Measurements from ENCODE around the gene ZHX3.
"Not testable (repeated sequence)": the region's sequence is repeated elsewhere in the genome, so short reads cannot be mapped to it uniquely, and the experiment has no call there.

Gene ZHX3

DNA sequence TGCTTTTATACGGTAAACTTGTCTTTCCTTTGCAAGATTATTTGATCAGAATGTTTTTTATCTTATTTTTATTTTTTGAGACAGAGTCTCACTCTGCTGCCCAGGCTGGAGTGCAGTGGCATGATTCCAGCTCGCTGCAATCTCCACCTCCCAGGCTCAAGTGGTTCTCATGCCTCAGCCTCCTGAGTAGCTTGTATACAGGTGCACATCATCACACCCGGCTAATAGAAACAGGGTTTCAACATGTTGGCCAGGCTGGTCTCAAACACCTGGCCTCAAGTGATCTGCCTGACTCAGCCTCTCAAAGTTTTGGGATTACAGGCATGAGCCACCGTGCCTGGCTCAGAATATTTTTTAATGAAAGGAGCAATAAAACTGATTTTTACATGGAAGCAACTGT, 14.2 kb upstream of the ZHX3 start:
- no peak for DNase-seq (ENCODE audit: low read depth, low spot score)

DNA sequence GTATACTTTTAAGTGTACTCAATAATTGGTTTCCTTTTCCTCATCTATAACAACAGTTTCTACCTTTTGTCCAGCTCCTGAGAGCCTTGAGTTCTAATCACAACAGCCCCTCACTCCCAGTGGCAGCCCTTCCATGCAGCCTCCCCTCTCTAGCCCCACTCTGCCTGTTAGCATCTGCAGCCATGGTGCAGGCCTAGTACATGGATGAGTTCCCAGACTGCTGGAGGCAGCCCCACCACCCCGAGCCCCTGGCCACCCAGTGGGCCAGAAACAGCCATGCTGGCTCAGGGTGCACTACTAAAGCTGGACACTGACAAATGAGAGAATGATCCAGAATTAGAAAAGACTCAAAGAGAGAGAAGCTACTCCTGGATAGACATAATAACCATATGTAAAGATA, 13.4 kb upstream of the ZHX3 start:
- DNase-seq (ENCODE audit: low read depth, low spot score) = no peak

DNA sequence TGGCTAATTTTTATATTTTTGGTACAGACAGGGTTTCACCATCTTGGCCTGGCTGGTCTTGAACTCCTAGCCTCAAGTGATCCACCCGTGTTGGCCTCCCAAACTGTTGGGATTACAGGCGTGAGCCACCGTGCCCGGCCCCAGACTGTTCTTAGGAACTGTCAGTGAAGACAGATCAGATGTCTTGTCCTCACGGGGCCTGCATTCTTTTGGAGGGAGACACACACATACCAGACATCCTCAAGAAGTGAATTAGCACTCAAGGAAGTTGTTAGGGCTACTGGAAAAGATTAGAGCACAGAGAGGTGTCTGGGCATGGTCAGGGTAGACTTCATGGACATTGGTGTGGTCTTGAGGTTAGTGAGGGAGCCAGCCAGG, 12.8 kb upstream of the ZHX3 start:
- DNase-seq (ENCODE audit: low read depth, low spot score) = no peak

DNA sequence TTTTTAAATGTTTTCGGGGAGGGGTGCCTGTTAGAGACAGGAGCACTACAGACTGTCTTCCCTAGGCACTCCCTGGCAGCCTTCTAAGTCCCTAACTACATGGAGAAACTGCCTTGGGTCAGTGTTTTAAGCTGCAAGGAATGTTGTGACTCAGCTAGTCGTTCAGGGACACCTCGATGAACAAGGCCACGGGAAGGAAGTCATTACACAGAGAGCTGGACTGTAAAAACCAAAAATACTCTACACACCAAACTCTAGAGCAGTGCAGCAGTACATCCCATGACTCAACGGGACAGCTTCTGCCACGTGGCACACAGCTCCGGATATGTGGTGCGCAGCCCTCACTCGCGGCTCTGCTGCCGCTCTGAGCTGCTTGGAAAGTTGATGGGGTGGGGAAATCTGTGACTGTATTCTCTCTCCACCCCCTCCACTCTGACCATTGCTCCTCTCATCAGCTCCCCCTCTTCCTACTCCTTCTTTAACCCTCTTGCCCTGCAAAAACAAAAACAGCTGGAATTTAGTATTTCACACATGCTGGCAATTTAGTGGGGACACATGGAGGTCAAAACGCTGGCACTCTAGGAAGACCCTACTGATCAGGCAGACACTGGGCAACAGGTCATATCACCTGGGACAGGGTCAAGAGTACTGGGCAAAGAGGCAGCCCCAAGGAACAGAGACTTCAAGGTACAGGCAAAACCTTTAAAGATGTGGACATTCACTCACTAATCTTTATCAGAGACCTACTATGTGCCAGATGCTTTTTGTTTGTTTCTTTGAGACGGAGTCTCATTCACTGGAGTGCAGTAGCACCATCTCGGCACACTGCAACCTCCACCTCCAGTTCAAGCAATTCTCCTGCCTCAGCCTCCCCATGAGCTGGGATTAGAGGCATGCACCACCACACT, 12.2 kb upstream of the ZHX3 start:
- DNase-seq (ENCODE audit: low read depth, low spot score) = peak; percentile 30

DNA sequence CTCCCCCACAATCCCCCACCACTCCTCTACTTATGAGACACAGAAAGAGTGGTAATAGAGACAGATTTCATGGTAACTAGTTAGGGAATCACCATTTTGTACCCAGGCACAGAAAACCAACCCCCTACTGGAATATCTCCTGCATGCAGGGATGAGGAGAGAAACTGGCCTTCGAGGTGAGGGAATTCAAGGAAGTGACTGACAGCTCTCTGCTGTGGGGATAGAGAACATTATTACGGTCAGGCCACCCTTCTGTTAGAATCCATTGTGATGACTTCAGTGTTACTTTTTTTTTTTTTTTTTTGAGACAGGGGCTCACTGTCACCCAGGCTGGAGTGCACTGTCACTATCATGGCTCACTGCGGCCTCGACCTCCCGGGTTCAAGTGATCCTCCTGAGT, 9.6 kb upstream of the ZHX3 start:
- DNase-seq (ENCODE audit: low read depth, low spot score) = no peak

DNA sequence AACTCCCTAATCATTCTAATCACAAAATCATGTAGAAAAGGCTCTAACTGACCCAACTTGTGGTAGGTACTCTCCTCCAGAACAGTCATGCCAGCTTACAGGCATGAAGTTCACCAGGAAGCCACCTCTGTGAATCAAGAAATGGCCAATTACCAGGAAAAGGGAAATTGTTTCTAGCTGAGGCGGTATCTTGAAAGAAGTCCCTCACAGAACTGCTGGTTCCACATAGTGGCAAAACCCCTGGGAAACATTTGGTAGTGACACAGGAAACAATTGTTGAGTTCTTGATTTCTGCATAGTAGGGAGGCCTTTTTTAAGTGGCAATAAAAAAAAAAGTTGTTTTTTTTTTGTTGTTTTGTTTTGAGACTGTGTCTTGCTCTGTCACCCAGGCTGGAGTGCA, 3.4 kb upstream of the ZHX3 start:
- DNase-seq (ENCODE audit: low read depth, low spot score) = no peak

DNA sequence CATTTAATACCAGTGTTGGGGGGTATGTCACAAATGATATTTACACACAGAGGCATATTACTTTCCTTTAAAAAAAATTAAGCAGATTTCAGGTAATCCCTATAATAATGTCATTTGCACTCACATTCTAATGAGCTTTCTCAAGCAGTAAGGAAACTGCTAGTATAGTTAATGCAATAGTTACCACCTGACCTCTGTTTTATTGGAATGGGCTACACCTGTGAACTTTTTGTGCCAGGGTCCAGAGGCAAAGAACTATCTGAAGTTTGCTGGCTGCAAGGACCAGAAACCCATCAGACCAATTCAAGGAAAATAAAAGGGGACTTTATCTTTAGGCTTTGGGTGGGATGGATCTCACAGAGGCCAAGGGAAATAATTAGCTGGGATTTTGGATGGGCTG, 2.9 kb upstream of the ZHX3 start:
- DNase-seq (ENCODE audit: low read depth, low spot score) = no peak

DNA sequence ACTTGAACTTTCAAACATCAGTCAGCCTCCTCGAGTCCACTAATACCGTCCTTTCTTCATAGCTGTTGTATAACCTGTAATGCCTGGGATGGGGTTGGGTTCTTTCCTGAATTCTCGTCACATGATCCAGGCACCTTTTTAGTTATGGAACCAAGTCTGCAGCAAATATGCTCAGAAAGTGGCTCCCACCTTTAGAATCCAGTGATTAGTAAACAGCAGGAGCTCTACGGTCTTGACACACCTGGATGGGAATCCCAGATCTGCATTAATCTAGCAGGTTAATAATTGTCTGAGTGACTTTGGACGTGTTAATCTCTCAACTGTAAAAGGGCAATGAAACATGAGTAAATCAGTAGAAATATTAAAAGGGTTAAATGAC, 729 bp upstream of the ZHX3 start:
- DNase-seq (ENCODE audit: low read depth, low spot score) = no peak

DNA sequence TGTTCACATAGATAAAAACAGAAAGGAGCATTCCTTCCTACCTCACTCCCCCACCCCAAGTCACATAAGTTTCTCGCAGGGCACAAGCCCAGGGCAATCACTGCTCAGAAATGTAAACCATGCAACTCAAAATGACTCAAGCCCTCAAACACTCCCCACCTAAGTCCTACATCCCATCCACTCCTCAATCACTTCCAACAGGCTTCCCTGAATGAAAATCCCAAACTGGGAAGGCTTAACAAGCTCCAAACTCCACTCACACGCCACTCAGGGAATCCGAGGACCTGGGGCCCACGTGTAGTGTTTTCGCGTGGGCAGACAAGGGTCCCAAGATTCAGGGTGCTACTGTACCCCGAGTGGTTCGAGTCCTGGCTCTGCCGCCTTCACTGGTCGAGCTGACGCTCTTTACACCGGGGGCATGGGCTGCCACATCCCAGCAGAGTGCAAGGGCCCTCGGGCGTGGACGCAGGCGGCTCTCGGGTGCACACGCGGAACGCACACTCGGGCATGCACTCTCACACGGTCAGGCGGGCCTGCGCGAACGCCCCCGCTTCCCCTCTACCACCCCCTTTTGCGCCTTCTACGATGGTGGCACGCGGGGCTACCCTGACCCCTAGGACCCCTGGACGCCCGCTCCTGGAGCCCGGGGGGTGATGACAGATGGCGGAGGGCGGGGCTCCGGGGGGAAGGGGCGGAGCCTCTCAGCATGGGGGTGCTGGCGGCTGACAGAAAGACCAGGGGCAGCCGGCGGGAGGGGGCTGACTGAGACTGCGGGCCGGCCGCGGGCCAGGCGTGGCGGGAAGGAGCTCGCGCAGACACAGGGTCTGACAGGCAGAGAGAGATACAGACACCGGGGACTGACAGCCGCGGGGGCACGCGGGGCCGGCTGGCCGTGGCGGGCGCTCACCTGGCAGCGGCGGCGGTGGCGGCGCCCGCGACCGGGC, 657 bp downstream of the ZHX3 start:
- no peak for DNase-seq (ENCODE audit: low read depth, low spot score)

DNA sequence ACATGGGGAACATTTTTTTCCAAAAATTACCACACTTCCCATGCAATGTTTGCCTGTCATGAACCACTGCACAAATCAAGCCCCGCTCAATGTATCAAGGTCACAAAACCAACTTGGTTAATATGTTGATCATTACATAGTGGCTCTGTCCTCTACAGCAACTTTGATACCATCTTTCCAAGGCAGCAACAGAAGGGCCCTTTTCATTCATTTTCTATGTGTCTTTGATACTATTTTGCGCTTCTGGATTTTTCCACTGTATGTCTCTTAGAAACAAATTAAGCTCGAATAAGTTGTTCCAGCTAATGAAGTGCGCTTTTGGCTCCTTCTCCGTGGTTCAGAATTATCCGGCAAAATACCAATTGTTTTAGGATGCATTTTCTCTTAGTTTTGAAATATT, 1.5 kb downstream of the ZHX3 start:
- DNase-seq (ENCODE audit: low read depth, low spot score) = no peak

DNA sequence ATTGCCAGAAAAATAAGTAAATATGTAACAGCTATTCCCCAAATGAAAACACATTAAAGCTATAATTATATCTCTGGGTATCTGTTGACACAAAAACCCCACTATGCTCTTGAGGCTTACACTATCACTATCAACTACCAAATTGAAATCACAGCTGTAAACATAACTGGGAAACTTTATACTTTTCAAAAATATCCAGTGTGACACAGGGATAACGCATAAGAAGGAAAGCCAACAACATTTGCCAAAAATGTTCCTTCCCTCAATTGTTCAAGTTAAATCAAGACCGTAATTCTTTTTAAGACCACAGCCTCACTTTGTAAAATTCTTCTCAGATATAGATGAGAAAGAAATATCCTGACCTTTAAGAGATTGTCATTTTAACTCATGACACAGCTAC, 3.1 kb downstream of the ZHX3 start:
- DNase-seq (ENCODE audit: low read depth, low spot score) = no peak

DNA sequence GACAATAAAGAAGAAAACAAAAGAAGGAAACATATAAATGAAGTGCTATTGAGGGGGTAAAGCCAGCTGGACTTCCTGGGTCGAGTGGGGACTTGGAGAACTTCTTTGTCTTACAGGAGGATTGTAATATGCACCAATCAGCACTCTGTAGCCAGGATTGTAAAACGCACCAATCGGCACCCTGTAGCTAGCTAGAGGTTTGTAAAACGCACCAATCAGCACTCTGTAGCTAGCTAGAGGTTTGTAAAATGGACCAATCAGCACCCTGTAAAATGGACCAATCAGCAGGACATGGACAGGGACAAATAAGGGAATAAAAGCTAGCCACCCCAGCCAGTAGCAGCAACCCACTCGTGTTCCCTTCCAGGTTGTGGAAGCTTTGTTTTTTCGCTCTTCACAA, 5.5 kb downstream of the ZHX3 start:
- not testable (repeated sequence) for DNase-seq (ENCODE audit: low read depth, low spot score)

DNA sequence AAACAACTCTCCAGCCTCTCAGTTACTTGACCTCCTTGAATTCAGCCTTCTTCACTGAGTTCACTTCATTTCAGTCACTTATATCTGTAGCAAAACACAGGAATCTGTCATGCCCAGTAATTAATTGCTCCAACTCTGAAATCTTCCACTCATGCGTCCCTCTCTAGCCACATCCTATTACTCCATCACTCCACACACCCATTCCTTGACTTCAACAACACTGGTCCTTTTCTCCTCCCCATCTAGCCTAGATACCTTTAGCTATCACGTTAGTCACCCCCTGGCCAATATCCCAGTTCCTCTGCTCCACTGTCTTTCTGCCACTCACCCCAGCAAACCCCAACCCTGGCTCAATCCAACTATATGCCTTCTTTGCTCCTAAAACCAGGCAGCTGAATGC, 7.7 kb downstream of the ZHX3 start:
- no peak for DNase-seq (ENCODE audit: low read depth, low spot score)

DNA sequence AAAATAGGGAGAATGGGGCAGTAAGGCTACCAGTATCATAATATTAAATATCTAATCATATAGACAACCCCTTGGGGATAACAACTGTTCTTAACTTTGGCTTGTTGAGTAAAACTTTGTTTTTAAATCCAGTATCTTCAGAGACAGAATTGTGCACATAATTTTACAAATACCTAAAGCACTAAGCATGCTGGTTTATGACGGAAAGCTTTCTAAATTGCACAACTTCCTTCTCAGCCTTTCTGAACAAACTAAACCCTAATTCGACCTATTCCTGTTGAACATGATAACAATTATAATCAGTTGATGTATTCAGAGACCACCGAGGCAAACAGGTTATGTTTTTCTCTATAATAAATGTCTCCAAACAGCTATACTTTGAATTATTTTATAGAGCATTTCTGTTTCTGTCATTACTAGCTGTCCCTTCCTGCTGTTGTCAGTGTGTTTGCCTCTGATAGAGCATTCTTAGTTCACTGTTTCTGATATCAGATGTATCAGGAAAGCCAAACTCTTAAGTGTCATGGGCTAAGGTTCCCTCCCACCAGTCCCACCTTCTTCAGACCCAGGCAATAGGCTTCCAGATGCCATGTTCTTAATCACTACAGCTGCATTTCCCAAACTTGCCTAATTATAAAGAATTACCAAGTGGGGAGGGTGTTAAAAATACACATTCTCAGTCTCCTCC, 8.7 kb downstream of the ZHX3 start:
- DNase-seq (ENCODE audit: low read depth, low spot score) = no peak

DNA sequence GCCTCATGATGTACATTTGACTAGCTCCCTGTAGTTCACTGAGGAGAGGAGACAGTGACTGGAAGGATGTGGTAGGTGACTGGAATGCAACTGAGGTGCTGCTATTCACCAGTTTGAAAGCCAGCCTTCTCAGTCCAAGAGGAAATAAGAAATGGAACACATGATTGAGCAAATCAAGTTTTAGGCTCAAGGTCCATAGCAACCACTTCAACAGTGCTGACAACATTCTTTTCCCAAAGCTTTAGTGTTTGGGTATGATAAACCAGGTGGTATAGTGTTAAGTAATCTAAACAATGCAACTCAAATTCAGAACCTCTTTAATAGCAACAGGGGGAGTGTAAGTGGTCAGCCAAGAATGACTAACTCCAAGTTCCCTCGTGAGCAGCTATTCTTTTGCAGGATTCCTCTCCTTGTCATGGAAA, 9.2 kb downstream of the ZHX3 start:
- no peak for DNase-seq (ENCODE audit: low read depth, low spot score)

DNA sequence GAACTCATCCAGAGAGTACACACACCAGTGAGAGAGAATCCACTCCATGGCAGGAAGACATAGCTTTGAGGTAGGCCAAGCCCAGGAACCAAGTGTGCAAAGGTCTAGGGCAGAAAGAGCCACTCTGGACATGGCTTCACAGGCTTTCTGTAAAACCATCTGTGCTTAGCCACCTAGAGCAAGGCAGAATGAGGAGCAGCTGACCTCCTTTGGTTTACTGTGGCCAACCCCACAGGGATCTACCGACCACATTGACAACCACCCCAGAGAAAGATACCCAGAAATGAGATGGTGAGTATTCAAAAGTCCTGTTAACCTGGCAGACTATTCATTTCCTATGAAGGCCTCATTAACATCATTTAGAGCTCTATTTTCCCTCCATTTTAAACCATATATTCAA, 10.5 kb downstream of the ZHX3 start:
- no peak for DNase-seq (ENCODE audit: low read depth, low spot score)

DNA sequence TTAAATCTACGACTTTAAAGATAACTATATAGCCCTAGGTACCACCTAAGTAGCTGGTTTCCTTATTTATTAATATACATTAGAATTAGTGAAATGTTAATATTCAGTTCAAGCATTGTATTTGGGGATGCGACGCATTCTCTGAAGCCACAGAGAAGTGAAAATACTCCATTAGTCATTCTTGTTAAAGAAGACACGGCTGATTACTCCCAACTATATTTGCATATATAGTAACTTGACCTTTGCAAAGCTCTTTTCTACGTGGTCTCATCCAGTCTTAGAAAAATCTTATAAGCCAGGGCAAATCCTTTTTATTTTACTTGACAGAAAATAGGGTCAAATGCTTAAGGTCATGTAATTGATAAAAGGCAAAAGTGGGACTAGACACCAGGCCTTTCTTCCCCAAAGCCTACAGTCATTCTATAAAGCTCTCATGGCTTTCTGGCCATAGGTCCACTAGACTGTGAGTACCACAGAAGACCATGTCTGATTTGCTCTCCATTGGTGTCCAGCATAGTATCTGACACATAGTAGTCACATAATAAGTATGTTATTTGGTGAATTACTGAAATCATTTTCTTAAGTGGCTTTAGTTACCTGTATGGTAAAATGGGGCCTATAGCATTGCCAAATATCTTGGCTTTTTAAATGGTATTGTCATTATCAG, 11.3 kb downstream of the ZHX3 start:
- DNase-seq (ENCODE audit: low read depth, low spot score) = no peak

DNA sequence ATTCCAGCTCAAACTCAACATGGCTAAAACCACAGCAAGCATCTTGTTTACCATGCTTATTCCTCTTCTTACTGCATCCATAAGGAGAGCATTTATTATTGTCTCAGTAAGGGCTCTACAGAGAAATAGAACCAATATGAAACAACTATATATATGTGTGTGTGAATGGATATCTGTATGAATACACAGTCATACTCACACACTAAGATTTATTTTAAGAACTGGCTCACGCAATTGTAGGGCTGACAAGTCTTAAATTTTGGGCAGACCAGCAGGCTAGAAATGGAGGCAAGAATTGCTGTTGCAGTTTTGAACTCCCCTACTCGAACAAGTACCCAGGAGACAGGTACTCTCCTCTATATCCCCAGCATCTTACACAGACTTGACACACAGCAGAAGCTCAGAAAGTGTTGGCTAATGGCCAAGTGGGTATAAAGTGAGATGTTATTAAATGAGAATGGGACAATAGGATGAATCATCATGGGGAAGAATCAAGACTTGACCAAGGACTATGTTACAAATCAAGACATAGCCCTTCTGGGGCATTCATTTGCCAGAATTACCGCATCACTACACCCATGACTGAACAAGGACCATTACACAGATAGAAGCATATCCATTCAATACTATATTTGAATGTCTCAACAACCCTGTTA, 13.0 kb downstream of the ZHX3 start:
- DNase-seq (ENCODE audit: low read depth, low spot score) = no peak

DNA sequence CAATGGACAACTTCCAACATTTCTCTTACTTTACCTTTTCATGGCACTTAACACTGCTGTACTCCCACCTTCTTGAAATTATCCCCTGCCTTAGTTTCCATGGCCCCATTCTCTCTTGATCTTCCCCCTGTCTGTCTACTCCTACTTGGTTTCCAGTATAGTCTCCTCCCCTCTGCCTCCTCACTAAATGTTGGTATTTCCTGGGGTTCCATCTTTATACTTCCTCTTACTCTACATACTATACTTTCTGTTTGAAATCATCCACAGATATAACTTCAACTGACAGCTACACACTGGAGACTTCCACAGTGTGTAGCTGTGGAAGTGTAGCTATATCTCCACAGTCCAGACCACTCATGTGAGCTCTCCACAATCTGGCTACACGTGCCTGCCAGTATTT, 13.5 kb downstream of the ZHX3 start:
- no peak for DNase-seq (ENCODE audit: low read depth, low spot score)

DNA sequence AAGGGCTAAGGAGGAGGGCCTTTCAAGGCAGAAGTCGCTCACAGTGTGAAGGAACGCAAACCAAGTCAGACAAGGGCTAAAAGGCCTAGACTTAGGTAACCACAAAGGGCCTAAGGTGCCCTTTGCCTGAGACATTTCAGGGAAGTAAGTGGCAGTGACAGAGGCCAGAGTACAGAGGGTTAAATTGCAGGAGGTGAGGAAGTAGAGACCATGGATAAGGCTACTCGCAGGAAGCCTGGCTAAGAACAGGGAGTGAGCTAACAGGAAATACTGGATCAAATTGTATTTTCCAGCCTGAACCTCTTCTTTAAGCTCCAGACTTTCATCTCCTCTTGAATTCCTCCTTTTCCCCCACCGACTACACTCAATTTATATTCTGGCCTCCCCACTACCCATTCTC, 16.6 kb downstream of the ZHX3 start:
- no peak for DNase-seq (ENCODE audit: low read depth, low spot score)

DNA sequence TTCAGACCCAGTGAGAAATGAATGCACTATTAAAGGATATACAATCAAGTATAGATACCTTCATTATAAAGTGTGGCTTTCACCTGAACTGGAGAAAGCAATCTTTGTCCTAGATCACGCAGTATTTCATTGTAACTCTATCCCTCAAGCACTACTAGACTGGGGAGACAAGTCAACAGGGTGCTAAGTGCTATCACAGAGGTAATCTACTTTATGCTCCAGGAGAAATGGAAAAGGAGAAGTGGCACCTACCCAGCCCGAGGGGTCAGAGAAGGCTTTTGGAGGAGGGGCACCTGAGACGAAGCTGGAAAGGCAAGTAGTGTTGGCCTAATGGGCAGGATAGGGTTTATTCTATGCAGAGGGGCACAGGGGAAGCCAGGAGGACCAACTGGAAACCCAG, 17.1 kb downstream of the ZHX3 start:
- DNase-seq (ENCODE audit: low read depth, low spot score) = no peak
